Keratinocyte (primary cell): Measurements from ENCODE around the gene RNASE9. TPM values are rescaled to one million over a fixed set of nuclear protein-coding genes. Genes with fewer than 3 reads are reported as not detected.

Experiments
- DNase-seq: peaks from one replicate; pipeline ENCODE4 v3.0.0-alpha.2; 2011; ENCODE audit warnings: low read depth, missing footprints, low spot score
- FAIRE-seq: peaks from 2 replicates; lab custom pipeline; 2011; peaks lifted over from hg19 to GRCh38; lab: Jason Lieb, UNC
- H2AFZ ChIP-seq: 2 replicates; pipeline ENCODE4 v1.6.0; 2012; ENCODE audit warnings: low read length, control low read depth, inconsistent platforms; ENCODE audit not compliant: control insufficient read depth
- H3K27ac ChIP-seq: 2 replicates; pipeline ENCODE4 v1.5.1; 2011; ENCODE audit warnings: low read length; ENCODE audit not compliant: control insufficient read depth, insufficient read depth
- H3K27me3 ChIP-seq: 3 replicates; pipeline ENCODE4 v1.6.0; 2011; ENCODE audit warnings: low read length; ENCODE audit not compliant: control insufficient read depth, insufficient read depth; ENCODE audit errors: extremely low read depth
- H3K36me3 ChIP-seq, 2 experiments: 2 replicates in 1 of 2; 3 replicates in 1 of 2; pipeline ENCODE4 v1.5.1; 2011; ENCODE audit warnings: low read length in 2 of 2, mild to moderate bottlenecking in 1 of 2; ENCODE audit not compliant: control insufficient read depth in 2 of 2, insufficient read depth in 2 of 2; ENCODE audit errors: extremely low read depth in 1 of 2
- H3K4me1 ChIP-seq: 3 replicates; pipeline ENCODE4 v1.5.1; 2011; ENCODE audit warnings: low read length; ENCODE audit not compliant: control insufficient read depth, insufficient read depth; ENCODE audit errors: extremely low read depth
- H3K4me2 ChIP-seq: 3 replicates; pipeline ENCODE4 v1.6.0; 2011; ENCODE audit warnings: low read depth, low read length; ENCODE audit not compliant: control insufficient read depth, insufficient read depth; ENCODE audit errors: extremely low read depth
- H3K4me3 ChIP-seq, 3 experiments: fragments of 200-600 bp in 1 of 3; sonication (generic) in 1 of 3; 2 replicates in 2 of 3; 3 replicates in 1 of 3; pipeline ENCODE4 v1.5.1; 2011 to 2016; ENCODE audit warnings: low read length in 3 of 3, mild to moderate bottlenecking in 3 of 3, control low read depth in 2 of 3, inconsistent platforms in 1 of 3, low read depth in 1 of 3, mixed read lengths in 1 of 3, mixed run types in 1 of 3, moderate library complexity in 1 of 3; ENCODE audit not compliant: control insufficient read depth in 2 of 3, insufficient read depth in 2 of 3; ENCODE audit errors: extremely low read depth in 1 of 3
- H3K79me2 ChIP-seq: 2 replicates; pipeline ENCODE4 v1.6.0; 2012; ENCODE audit warnings: low read length; ENCODE audit not compliant: control insufficient read depth, insufficient read depth
- H3K9ac ChIP-seq: 3 replicates; pipeline ENCODE4 v1.6.0; 2011; ENCODE audit warnings: low read length; ENCODE audit not compliant: control insufficient read depth, insufficient read depth; ENCODE audit errors: extremely low read depth
- H3K9me1 ChIP-seq: 3 replicates; pipeline ENCODE4 v1.6.0; 2011; ENCODE audit warnings: low read length; ENCODE audit not compliant: control insufficient read depth, insufficient read depth; ENCODE audit errors: extremely low read depth
- H3K9me3 ChIP-seq: 2 replicates; pipeline ENCODE4 v1.5.1; 2012; ENCODE audit warnings: low read depth, low read length; ENCODE audit not compliant: control insufficient read depth
- H4K20me1 ChIP-seq: 3 replicates; pipeline ENCODE4 v1.6.0; 2011; ENCODE audit warnings: low read length; ENCODE audit not compliant: control insufficient read depth, insufficient read depth; ENCODE audit errors: extremely low read depth
- CTCF ChIP-seq, 3 experiments: IDR thresholded peaks in 1 of 3; conservative IDR thresholded peaks in 1 of 3; optimal IDR thresholded peaks in 1 of 3; 2 replicates in 2 of 3; 3 replicates in 1 of 3; pipeline versions ENCODE3 to v1.5.1; 2011; ENCODE audit warnings: low read length in 3 of 3, mild to moderate bottlenecking in 3 of 3, moderate library complexity in 2 of 3, control low read depth in 1 of 3, inconsistent platforms in 1 of 3; ENCODE audit not compliant: insufficient read depth in 2 of 3; ENCODE audit errors: extremely low read depth in 1 of 3
- EZH2 ChIP-seq: IDR thresholded peaks from one replicate; pipeline ENCODE4 v1.6.1; 2012; ENCODE audit warnings: inconsistent platforms, mild to moderate bottlenecking, low read length, moderate library complexity
- dilution Hi-C: fragments of 300-500 bp; cut with MboI; formaldehyde crosslinking; loops from one replicate; pipeline ENCODE4 v1.7.0; 2020; ENCODE audit warnings: low sequenced_read_pairs; ENCODE audit not compliant: extremely low pct_ligation_motif_present
- polyA plus RNA-seq, 5 experiments: library from polyadenylated mRNA; depleted of rRNA in 3 of 5; stranded (reverse) in 3 of 5; stranded (forward) in 1 of 5; unstranded in 1 of 5; fragments of >200 nt; gene quantifications; 1 replicate in 1 of 5; 2 replicates in 3 of 5; 3 replicates in 1 of 5; pipeline versions ENCODE4 v1.2.1 to v1.2.3, GENCODE V29; 2011 to 2012; ENCODE audit warnings: missing spikeins in 2 of 5, low read depth in 1 of 5, low replicate concordance in 1 of 5

The RNASE9 gene
- polyA plus RNA-seq, 1 donor (not counting 4 experiments of a cell fraction or from before 2014, with no cell fraction given): not detected

GRCh38 chr14:20516921-20517320 is 43.9 kb downstream of the RNASE9 start:
- no peaks in the 10 kb centered on the region for H4K20me1 ChIP-seq
- no peaks in the 10 kb centered on the region for H3K79me2 ChIP-seq
- no peak for TF ChIP-seq CTCF (optimal IDR thresholded peaks at IDR 0.05 in 1 of 3, IDR thresholded peaks at IDR 0.05 in 1 of 3, conservative IDR thresholded peaks at IDR 0.05 in 1 of 3; ENCODE audit: extremely low read depth in 1 of 3, insufficient read depth in 2 of 3, low read length in 3 of 3)
- no peak for TF ChIP-seq EZH2
- H3K4me1 ChIP-seq: peaks cover 5% of the 10 kb centered on the region
- peak overlapping the region; percentile 84 for H2AFZ ChIP-seq
- no peak overlapping the region for H3K9ac ChIP-seq
- no peak overlapping the region for H3K4me3 ChIP-seq
- no peaks in the 10 kb centered on the region for H3K9me1 ChIP-seq
- dilution Hi-C loops: no loop called here
- H3K4me2 ChIP-seq: no peak overlapping the region
- no peaks in the 10 kb centered on the region for H3K27me3 ChIP-seq
- H3K36me3 ChIP-seq: no peaks in the 10 kb centered on the region
- no peak for DNase-seq
- FAIRE-seq: no peak
- H3K27ac ChIP-seq: no peak overlapping the region
- no peaks in the 10 kb centered on the region for H3K9me3 ChIP-seq

- no peaks in the 10 kb centered on the region for H3K79me2 ChIP-seq
- TF ChIP-seq CTCF (optimal IDR thresholded peaks at IDR 0.05 in 1 of 3, IDR thresholded peaks at IDR 0.05 in 1 of 3, conservative IDR thresholded peaks at IDR 0.05 in 1 of 3; ENCODE audit: extremely low read depth in 1 of 3, insufficient read depth in 2 of 3, low read length in 3 of 3) (no peak), EZH2 (no peak)
- H3K27ac ChIP-seq: no peak overlapping the region
- no peak overlapping the region for H3K9ac ChIP-seq
- no peaks in the 10 kb centered on the region for H3K9me1 ChIP-seq
- peaks cover 5% of the 10 kb centered on the region for H3K4me1 ChIP-seq
- dilution Hi-C loops: no loop called here
- no peak overlapping the region for H3K4me2 ChIP-seq
- no peak overlapping the region for H3K4me3 ChIP-seq
- no peak for FAIRE-seq
- no peaks in the 10 kb centered on the region for H3K27me3 ChIP-seq
- no peaks in the 10 kb centered on the region for H3K9me3 ChIP-seq
- no peak for DNase-seq
- H2AFZ ChIP-seq: no peak overlapping the region
- H4K20me1 ChIP-seq: no peaks in the 10 kb centered on the region
- H3K36me3 ChIP-seq: no peaks in the 10 kb centered on the region
Measured at GRCh38 chr14:20515846-20516245, 45.0 kb downstream of the RNASE9 start.
